ENCODE results near the gene TTC31. TPM values are rescaled to one million over a fixed set of nuclear protein-coding genes. Genes with fewer than 3 reads are reported as not detected.

Gene TTC31
- total RNA-seq, result 11.8 TPM

DNA sequence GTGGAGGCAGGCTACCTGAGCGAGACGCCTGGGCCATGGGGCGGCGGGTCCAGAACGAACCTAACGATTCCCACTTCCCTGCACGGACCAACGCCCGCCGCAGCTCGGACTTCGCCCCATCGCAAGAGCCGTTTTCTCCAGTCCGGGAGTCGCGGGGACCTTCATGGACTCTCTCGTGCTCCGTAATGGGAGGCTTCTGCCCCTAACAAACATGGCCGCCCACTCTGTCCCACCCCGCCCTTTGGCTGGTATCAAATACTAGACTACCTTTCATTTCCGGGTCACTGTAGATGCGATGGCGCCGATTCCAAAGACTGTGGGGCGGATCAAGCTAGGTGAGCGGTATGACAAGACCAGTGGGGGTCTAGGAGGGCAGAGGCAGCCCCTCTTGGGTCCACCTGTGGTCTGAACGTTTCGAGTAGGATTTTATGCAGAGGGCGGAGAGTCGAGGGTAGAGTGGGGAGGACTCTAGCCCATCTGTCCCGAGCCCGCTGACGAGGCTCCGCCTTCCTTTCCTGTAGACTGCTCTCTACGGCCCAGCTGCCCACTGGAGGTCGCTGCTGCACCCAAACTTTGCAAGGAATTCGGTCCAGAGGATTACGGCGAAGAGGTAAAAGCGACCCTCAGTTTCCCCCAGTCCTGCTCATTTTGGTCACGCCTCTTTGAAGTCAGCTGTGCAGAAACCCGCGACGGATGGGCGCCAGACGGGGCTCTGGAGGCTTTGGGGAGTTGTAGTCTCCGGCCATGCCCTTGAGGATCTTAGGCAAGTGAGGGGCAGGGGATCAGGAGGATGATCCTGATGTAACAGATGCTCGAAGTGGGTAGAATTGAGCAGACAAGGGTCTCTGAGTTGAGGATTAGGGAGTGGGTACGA is at the start of gene TTC31, which contains the start of gene CCDC142:
TSS of gene TTC31 (plus strand) at position 281 of the 874 bp plus-strand sequence. CDS start at position 296, 15 bp downstream.
TSS of gene CCDC142 (minus strand) at position 198 of the 874 bp plus-strand sequence. CDS start at position 37, 161 bp downstream.
- H3K4me1 ChIP-seq, result peaks cover 35% of the 10 kb centered on the region
- TF ChIP-seq POLR2A (IDR thresholded peaks at IDR 0.05) (peak in 1 of 2 donors; percentile 29), POLR2AphosphoS5 (IDR thresholded peaks at IDR 0.05; ENCODE audit: insufficient read depth in 1 of 2, low read depth in 1 of 2) (peak; percentile 89 to 98)
- TF ChIP-seq, protein P1, sequence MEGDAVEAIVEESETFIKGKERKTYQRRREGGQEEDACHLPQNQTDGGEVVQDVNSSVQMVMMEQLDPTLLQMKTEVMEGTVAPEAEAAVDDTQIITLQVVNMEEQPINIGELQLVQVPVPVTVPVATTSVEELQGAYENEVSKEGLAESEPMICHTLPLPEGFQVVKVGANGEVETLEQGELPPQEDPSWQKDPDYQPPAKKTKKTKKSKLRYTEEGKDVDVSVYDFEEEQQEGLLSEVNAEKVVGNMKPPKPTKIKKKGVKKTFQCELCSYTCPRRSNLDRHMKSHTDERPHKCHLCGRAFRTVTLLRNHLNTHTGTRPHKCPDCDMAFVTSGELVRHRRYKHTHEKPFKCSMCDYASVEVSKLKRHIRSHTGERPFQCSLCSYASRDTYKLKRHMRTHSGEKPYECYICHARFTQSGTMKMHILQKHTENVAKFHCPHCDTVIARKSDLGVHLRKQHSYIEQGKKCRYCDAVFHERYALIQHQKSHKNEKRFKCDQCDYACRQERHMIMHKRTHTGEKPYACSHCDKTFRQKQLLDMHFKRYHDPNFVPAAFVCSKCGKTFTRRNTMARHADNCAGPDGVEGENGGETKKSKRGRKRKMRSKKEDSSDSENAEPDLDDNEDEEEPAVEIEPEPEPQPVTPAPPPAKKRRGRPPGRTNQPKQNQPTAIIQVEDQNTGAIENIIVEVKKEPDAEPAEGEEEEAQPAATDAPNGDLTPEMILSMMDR (IDR thresholded peaks at IDR 0.05), result peak; percentile 49 to 83 (median 76)
- no peaks in the 10 kb centered on the region for H3K9me3 ChIP-seq
- no peaks in the 10 kb centered on the region for H3K27me3 ChIP-seq
- no peaks in the 10 kb centered on the region for H3K36me3 ChIP-seq
- H3K27ac ChIP-seq, result peak within 1 kb of the TSS; percentile 87
- DNase-seq (ENCODE audit: extremely low spot score in 2 of 2), result peak in 1 of 2 donors; percentile 98
- peak within 1 kb of the TSS; percentile 75 to 79 for H3K4me3 ChIP-seq
- intact Hi-C loops (cut with DNase I), result loop anchor here (2.0 to 10.0 kb wide), 2 partner anchors 104 to 748 kb away; partner anchors contain the start of gene TPRKB

DNA sequence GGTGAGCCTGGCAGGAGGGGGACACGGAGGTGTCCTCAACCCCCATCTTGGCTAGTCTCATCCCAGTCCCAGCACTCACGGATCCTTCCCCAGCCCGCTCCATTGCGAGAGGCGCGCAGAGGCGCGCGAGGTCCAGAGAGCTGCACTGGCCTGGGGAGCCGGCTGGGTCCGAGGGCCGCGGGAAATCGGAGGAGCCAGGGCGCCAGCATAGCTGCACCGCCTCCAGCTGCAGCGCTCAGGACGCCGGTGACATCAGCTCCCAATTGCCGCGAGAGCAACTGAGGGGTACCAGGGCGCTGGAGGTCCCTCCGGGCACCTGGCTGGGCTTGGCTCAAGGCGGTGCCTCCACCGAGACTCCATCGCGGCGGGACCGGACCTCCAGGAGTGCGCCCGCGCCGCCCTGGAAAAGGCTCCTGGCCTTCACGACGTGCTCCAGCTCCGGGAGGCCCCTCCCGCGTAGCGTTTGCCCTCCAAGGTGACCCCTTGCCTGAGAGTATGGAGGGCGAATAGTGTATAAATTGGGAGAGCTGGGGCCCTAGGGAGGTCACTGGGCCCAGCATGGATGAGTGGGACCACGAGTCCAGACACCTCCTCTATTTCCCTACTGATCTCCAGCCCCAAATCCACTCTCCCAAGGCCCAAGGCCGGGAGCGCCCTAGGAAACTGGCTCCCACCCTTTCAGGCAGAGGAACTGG is 46.6 kb upstream of the TTC31 start:
- H3K36me3 ChIP-seq, result peaks cover 0 to 3% of the 10 kb centered on the region in 2 donors
- no peak overlapping the region for H3K27ac ChIP-seq
- no peaks in the 10 kb centered on the region for H3K9me3 ChIP-seq
- intact Hi-C loops (cut with DNase I), result no loop called here
- no peak for DNase-seq (ENCODE audit: extremely low spot score in 2 of 2)
- no peak overlapping the region for H3K4me3 ChIP-seq
- H3K27me3 ChIP-seq, result no peaks in the 10 kb centered on the region
- TF ChIP-seq POLR2AphosphoS5 (IDR thresholded peaks at IDR 0.05; ENCODE audit: insufficient read depth in 1 of 2, low read depth in 1 of 2), result no peak
- no peak for TF ChIP-seq POLR2A (IDR thresholded peaks at IDR 0.05)
- TF ChIP-seq, protein P1 (IDR thresholded peaks at IDR 0.05), result no peak
- H3K4me1 ChIP-seq, result peaks cover 34% of the 10 kb centered on the region

DNA sequence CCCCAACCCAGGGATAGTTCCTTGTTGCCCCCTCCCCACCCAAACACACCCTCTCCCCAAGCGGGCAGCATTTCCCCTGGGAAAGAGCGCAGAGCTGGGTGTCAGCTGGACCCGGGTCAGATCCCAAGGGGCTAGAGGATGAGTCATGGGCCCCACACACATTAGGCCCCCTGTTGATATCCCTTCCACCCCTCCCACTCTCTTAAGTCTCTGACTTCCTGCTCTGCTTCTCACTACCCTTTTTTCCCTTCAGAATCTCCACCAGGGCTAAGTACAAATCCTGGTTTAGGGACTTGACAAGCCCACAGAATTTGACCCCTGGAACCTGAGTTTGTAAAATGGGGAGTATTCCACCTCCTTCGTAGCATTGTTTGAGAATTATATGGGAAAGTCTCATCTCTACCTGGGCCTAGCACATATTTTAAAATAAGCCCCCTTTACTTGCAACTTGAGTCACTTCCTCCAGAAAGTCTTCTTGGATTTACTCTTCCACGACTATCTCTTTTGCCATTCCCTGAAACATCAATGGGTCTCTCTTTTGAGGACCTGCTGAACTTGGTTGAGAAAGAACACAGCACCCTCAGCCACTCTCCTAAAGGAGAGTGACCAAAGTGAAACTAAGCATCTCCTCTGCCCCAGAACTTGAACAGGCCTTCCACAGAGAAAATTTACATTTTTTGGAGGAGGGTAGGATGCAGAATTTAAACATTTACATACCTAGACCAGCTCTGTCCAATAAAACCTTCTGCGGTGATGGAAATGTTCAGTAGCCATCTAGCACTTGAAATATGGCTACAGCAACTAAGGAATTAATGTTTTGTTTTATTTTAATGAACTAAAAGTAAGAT is 45.8 kb upstream of the TTC31 start:
- no peak for DNase-seq (ENCODE audit: extremely low spot score in 2 of 2)
- Histone ChIP-seq H3K27ac (no peak overlapping the region), H3K9me3 (no peaks in the 10 kb centered on the region), H3K4me1 (peaks cover 42% of the 10 kb centered on the region), H3K36me3 (no peaks in the 10 kb centered on the region), H3K27me3 (no peaks in the 10 kb centered on the region), H3K4me3 (no peak overlapping the region)
- intact Hi-C loops (cut with DNase I), result no loop called here
- no peak for TF ChIP-seq POLR2AphosphoS5 (IDR thresholded peaks at IDR 0.05; ENCODE audit: insufficient read depth in 1 of 2, low read depth in 1 of 2)
- TF ChIP-seq, protein P1 (IDR thresholded peaks at IDR 0.05), result no peak
- TF ChIP-seq POLR2A (IDR thresholded peaks at IDR 0.05), result no peak

DNA sequence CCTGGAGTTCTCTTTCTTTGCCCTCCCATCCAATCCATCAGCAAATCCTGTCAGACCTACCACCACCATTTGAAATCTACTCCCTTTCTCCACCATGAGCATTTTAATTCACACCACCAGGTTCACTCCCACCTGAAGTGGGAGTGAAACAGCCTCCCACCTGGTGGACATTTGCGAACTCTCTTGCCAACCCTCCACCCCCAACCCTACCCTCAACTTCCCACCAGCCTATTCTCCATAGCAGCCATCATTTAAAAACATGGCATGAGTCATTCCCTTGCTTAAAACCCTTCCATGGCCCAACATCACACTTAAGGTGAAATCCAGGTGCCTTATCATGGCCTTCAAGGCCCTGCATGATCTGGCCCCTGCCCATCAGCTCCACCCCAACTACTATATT is 44.6 kb upstream of the TTC31 start:
- H3K27me3 ChIP-seq, result no peaks in the 10 kb centered on the region
- no peaks in the 10 kb centered on the region for H3K9me3 ChIP-seq
- intact Hi-C loops (cut with DNase I), result no loop called here
- peaks cover 44% of the 10 kb centered on the region for H3K4me1 ChIP-seq
- no peaks in the 10 kb centered on the region for H3K36me3 ChIP-seq
- H3K4me3 ChIP-seq, result no peak overlapping the region
- TF ChIP-seq POLR2AphosphoS5 (IDR thresholded peaks at IDR 0.05; ENCODE audit: insufficient read depth in 1 of 2, low read depth in 1 of 2) (no peak), POLR2A (IDR thresholded peaks at IDR 0.05) (no peak)
- TF ChIP-seq, protein P1 (IDR thresholded peaks at IDR 0.05), result no peak
- H3K27ac ChIP-seq, result no peak overlapping the region
- DNase-seq (ENCODE audit: extremely low spot score in 2 of 2), result no peak

All from vagina (tissue), 2 donors.